Adrenal gland (tissue), 5 donors: ENCODE measurements around the gene MPV17L.
A peak's percentile ranks its signal among the peaks of the same experiment; 100 is the strongest.
"Not testable (repeated sequence)": the region's sequence is repeated elsewhere in the genome, so short reads cannot be mapped to it uniquely, and the experiment has no call there.

Source experiments
- POLR2A ChIP-seq, 2 donors: fragments of 450-650 bp; IDR thresholded peaks; one replicate each; pipeline ENCODE4 v1.6.1; 2017; ENCODE audit warnings: antibody characterized with exemption in 2 of 2, mild to moderate bottlenecking in 2 of 2, moderate library complexity in 1 of 2
- TF ChIP-seq, protein P1 (sequence below), 6 experiments: fragments of 450-650 bp in 4 of 6; fragments of 200-600 bp in 2 of 6; sonication (generic) in 1 of 6; IDR thresholded peaks; 1 replicate in 5 of 6; 2 replicates in 1 of 6; pipeline versions ENCODE4 v1.5.1 to v1.8.0; 2016 to 2021; ENCODE audit warnings: antibody characterized with exemption in 6 of 6, mild to moderate bottlenecking in 2 of 6, moderate library complexity in 1 of 6
- donor health status: DM: no; HTN: no; CAD: no.

- TF ChIP-seq, protein P1, sequence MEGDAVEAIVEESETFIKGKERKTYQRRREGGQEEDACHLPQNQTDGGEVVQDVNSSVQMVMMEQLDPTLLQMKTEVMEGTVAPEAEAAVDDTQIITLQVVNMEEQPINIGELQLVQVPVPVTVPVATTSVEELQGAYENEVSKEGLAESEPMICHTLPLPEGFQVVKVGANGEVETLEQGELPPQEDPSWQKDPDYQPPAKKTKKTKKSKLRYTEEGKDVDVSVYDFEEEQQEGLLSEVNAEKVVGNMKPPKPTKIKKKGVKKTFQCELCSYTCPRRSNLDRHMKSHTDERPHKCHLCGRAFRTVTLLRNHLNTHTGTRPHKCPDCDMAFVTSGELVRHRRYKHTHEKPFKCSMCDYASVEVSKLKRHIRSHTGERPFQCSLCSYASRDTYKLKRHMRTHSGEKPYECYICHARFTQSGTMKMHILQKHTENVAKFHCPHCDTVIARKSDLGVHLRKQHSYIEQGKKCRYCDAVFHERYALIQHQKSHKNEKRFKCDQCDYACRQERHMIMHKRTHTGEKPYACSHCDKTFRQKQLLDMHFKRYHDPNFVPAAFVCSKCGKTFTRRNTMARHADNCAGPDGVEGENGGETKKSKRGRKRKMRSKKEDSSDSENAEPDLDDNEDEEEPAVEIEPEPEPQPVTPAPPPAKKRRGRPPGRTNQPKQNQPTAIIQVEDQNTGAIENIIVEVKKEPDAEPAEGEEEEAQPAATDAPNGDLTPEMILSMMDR (IDR thresholded peaks at IDR 0.05), result not testable (repeated sequence)
- peak in 1 of 2 donors; percentile 46 for TF ChIP-seq POLR2A (IDR thresholded peaks at IDR 0.05)
Observed at GRCh38 chr16:15395631-15396508, at the start of gene MPV17L.
